Activated effector memory CD4-positive, alpha-beta T cell treated with anti-CD3 and anti-CD28 coated beads, Interleukin-2, amount 50 U/mL, for 16 hours (primary cell): ENCODE measurements around the gene ME1.
"Not testable (repeated sequence)": the region's sequence is repeated elsewhere in the genome, so short reads cannot be mapped to it uniquely, and the experiment has no call there.

ENCODE experiments used
- DNase-seq: peaks from one replicate; pipeline ENCODE4 v3.0.0-alpha.2; 2020

ME1 gene

GRCh38 chr6:83430611-83431544 lies at the start of gene ME1:
Gene ME1, minus strand, starts transcription at chr6:83431051. Its CDS starts 97 bp downstream, at chr6:83430954.
- peak; percentile 74 for DNase-seq

GRCh38 chr6:83480470-83480869 lies 49.6 kb upstream of the ME1 start:
- no peak for DNase-seq

GRCh38 chr6:83479389-83479788 lies 48.5 kb upstream of the ME1 start:
- no peak for DNase-seq

- no peak for DNase-seq
These were observed 46.1 kb upstream of the ME1 start for GRCh38 chr6:83476971-83477370.

DNA sequence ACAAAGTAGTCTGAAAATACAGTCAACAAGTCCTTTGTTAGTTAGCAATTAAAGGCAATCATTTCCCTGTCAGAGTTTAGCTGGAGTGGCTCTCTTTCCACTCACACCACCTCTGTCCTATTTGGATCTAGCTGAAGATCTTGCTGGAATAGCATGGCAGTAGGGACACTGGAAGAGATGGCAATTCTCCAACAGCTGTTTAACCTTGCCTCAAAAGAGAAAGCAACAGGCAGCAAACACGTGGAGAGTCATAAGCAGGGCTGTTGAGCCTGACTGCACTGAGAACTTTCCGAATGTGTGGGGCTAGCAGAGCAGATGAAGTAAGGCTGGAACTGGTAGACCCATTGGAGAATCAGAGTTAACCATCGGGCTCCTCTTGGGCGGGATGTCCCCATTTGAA lies 43.5 kb upstream of the ME1 start:
- DNase-seq = no peak

DNA sequence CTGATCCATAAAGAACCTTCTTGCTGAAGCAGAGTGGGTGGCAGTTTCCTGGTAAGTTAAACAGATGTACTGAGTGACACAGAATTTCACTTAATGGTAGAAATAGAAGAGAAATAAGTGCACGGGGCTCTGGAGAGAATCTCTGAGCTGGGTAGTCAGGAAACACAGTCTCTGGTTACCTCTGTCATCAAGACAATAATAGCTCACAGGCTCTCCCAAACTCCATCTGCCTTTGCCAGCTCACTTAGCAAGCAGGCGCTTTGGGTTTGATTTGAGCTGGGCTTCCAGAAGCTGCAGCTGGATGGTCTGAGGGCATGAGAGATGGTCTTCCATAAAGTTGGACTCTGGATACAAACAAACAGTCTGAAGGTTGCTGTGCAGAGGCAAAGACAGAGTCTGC lies 41.9 kb upstream of the ME1 start:
- no peak for DNase-seq

DNA sequence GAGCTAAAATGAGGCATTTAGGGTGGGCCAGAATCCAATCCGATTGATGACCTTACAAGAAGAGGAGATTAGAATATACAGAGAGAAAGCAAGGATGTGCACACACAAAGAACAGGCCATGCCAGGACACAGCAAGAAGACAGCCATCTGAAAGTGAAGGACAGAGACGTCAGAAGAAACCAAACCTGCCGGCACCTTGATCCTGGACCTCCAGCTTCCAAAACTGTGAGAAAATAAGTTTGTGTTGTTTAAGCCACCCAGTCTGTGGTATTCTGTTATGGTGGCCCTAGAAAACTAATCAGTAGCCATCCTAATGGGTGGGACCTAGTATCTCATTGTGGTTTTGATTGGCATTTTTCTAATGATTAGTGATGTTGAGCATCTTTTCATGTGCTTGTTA lies 39.7 kb upstream of the ME1 start:
- no peak for DNase-seq

DNA sequence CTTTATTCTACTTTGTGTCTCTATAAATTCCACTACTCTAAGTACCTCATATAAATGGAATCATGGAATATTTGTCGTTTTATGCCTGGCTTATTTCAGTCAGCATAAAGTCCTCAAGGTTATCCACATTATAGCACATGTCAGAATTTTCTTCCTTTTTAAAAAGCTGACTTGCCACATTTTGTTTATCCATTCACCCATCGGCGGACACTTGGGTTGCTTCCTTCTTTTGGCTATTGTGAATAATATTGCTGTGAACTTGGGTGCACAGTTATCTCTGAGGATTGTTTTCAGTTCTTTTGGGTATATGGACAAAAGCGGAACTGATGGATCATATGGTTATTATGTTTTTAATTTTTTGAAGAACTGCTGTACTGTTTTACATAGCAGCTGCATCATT lies 39.1 kb upstream of the ME1 start:
- DNase-seq = no peak

DNA sequence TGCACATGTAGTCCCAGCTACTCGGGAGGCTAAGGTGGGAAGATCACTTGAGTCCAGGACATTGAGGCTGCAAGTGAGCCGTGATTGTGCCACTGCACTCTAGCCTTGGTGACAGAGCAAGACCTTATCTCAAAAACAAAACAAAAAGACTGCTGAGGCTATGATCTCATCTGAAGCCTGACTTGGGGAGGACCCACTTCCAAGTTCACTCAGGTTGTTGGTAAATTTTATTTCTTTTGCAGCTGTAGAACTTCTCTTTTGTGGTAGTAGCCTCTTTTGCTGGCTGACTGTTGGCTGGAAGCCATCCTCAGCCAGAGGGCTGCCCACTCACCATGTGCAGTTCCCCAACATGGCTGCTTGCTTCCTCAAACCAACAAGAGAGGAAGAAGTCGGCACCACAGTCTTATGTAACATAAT lies 36.8 kb upstream of the ME1 start:
- DNase-seq = no peak

DNA sequence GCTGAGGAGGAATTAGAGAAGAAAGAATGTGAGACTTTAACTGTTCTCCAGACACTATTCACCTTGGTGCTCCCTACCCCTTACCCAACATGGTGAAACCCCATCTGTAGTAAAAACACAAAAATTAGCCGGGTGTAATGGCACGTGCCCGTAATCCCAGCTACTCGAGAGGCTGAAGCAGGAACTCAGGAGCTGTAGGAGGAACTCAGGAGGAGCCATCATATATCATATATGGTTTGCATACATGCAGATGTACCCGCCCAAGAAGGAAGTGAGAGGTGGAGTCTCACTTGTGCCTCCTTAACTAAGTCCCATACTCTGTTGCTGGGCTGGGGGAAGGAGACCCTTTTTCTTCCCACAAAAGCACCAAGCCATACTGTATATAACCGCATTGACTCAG lies 35.5 kb upstream of the ME1 start:
- DNase-seq = no peak

DNA sequence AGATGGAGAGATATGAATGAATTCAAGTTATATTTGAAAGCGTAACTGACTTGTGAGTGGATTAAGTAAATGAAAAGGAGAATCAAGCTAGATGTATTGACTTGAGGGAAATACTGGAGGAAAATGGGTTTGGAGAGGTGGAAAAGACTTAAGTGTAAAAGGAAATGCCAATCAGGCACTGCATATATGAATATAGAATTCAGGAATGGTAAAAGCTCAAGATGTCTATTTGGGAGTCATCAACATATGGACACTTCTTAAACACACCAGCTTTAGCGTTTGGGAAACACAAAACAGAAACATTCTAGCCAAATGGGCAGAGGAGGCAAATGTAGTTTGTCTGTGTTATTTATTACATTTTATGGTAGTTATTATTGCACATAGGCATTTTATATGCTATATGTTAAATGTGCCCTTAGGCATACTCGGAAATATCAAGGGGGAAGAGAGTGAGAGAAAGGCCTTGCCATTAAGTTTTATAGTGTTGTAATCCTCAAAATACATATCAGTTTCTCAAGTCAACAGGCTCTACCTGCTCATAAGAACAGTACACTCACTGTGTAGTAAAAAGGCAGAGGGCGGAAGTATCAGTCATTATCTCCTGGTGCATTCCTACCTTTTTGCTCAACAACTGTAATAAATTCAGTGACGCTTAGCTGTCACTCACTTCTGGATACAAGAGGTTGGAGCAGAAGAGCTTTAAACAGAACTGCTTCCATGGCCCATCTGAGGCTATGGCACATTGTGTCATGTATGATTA lies 33.7 kb upstream of the ME1 start:
- DNase-seq = no peak

DNA sequence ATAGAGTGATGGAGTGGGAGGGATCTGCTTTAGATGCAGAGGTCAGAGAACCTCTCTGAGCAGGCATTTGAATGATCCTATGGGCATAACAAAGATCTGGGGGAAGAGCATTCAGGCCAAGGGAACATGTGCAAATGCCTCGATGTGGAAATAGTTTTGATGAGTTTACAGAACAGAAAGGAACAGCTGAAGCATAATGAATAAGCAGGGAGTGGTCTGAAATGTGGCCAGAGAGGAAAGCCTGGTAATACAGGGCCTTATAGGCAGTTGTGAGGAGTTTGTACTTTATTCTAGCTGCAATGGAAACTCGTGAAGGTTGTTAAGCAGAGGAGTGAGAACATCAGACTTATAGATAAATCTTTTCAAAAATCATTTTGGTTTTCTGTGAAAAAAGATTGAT lies 33.0 kb upstream of the ME1 start:
- no peak for DNase-seq

DNA sequence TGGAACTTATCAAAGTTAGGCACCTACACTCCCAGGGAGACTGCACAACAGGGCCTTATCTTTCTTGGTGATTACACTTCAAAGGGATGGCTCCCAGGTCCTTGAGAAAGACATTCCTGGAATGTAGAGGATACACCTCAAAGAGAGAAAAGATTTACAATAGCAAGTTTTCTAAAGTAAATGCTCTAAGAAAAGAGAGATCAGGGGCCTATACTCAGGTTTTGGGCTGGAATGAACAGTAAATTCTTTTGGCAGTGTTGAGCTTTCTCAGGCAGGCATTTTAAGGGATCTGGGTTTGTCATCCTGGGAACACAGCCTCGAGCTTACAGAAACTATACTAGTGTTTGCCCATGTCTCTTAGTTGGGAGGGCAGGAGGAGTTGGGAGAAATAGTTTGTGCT lies 31.7 kb upstream of the ME1 start:
- no peak for DNase-seq

DNA sequence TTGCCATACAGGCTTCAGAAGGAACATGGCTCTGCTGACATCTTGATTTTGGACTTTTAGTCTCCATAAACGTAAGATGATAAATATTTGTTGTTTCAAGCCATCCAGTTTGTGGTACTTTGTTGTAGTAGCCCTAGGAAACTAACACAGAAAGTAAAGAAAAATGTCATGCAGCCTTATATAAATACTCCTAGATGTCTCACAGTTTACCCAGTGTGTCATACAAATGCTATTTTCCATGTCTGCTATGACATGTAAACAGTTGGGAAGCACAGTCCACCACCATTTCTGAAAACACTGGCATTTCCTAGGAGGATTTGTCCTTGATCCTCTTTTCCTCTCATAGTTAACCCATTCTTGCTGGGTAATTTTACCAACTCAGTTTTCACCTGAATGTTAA lies 30.6 kb upstream of the ME1 start:
- DNase-seq = no peak

DNA sequence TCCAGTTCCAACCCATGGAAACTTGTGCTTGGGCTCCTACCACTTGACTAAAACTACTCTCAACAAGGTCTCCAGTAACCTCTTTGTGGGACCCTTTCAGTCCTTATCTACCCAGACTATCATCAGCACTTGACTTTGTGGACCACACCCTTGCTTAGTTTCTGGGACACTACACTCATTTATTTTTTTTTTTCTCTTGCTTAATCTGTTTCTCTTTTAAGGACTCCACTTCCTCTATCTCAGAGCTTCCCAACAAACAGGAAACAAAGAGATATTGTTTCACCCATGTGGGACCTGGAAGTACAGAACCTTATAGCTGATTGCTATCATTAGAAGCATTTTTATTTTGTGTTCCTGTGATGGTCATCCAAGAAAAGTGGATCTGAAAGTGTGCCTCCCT lies 28.8 kb upstream of the ME1 start:
- DNase-seq = no peak

- not testable (repeated sequence) for DNase-seq
These were observed 19.2 kb upstream of the ME1 start for GRCh38 chr6:83450015-83450414.

- DNase-seq = not testable (repeated sequence)
These were observed 13.3 kb upstream of the ME1 start for GRCh38 chr6:83444086-83444699.

GRCh38 chr6:83443516-83443915 lies 12.7 kb upstream of the ME1 start:
- no peak for DNase-seq

GRCh38 chr6:83442752-83443151 lies 11.9 kb upstream of the ME1 start:
- DNase-seq = no peak

DNA sequence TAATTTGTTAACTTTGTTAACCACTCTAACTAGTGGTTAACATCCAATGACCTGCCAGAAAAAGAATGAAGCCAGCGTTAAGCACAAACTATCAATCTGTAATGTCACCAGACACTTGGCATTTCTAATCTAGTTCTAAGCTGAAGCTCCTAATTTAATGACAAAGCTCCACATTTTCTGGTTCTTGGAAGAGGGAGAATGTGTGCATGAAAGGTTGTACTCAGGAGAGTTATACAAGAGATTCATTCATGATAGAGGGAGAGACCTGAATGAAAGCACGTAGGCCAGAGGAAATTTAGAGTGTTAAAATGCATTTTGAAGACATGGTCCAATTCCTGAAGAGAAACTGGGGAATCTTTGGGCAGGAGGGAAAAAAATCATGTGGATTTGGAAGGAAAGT lies 8.3 kb upstream of the ME1 start:
- DNase-seq = no peak

GRCh38 chr6:83436674-83437073 lies 5.8 kb upstream of the ME1 start:
- DNase-seq = no peak

DNA sequence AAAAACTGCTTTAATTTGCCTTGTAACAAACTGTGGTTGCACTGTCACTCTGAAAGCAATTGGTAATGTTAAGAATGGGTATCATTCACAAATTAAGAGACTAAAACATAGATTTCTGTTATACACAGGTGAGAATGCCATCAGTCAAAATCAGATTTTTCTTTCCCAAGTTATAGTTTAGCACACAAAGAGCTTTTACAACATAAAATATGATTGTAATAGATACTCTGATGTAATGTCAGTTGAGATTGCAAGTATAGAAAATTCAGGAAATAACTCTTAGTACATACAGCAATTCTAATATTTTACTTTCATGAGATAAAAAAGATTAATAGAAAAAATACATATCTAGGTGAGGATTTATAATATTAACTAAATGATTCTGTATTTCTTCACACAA lies 2.3 kb upstream of the ME1 start:
- DNase-seq = no peak

DNA sequence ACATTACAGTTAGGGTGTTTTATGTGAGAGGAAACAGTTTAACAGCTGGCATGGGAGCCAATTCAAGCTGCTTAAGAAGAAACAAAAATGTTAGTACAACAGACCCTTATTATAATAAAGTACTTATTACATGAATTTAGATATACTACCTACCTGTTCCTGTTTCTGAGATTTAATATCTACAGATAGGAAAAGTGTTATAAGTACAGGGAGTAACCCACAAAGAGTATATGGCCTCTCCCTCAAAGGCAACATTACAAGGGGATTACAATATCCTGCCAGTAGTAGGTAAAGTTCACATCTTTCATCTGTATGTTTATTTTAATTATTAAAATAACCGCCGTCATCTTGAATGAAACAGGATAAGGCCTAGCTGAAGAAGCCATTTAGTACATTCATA lies 1.8 kb upstream of the ME1 start:
- DNase-seq = no peak
